ENCODE data around the gene MS4A14.

GRCh38 chr11:60393016-60393415 is 3.2 kb upstream of the MS4A14 start:
- TF ChIP-seq EZH2phosphoT487 (IDR thresholded peaks at IDR 0.05; ENCODE audit: insufficient read depth, low read depth) (no peak), EZH2 (IDR thresholded peaks at IDR 0.05; ENCODE audit: insufficient read depth, poor library complexity, severe bottlenecking) (no peak)
